ENCODE results near the gene ENSA.
"Not testable (repeated sequence)": the region's sequence is repeated elsewhere in the genome, so short reads cannot be mapped to it uniquely, and the experiment has no call there.

DNA sequence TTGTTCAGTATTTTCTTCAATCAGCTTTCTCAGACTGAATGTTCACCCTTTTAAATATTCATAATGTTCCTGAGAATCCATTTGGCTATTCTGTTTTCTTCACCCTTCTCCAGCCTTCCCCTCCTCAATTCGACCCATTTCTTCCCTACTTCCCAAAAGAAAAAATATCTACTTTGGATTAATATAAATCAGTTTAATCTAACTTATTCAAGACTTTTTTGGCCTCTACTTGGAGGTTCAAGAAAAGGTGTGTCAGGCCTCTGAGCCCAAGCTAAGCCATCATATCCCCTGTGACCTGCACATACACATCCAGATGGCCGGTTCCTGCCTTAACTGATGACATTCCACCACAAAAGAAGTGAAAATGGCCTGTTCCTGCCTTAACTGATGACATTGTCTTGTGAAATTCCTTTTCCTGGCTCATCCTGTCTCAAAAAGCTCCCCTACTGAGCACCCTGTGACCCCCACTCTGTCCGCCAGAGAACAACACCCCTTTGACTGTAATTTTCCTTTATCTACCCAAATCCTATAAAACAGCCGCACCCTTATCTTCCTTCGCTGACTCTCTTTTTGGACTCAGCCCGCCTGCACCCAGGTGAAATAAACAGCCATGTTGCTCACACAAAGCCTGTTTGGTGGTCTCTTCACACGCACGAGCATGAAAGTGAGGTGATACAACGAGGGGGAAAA, 11.9 kb upstream of the ENSA start:
- TF ChIP-seq POLR2A, POLR2AphosphoS5 (IDR thresholded peaks at IDR 0.05): not testable (repeated sequence)
- TF ChIP-seq, protein P1, sequence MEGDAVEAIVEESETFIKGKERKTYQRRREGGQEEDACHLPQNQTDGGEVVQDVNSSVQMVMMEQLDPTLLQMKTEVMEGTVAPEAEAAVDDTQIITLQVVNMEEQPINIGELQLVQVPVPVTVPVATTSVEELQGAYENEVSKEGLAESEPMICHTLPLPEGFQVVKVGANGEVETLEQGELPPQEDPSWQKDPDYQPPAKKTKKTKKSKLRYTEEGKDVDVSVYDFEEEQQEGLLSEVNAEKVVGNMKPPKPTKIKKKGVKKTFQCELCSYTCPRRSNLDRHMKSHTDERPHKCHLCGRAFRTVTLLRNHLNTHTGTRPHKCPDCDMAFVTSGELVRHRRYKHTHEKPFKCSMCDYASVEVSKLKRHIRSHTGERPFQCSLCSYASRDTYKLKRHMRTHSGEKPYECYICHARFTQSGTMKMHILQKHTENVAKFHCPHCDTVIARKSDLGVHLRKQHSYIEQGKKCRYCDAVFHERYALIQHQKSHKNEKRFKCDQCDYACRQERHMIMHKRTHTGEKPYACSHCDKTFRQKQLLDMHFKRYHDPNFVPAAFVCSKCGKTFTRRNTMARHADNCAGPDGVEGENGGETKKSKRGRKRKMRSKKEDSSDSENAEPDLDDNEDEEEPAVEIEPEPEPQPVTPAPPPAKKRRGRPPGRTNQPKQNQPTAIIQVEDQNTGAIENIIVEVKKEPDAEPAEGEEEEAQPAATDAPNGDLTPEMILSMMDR (IDR thresholded peaks at IDR 0.05), result not testable (repeated sequence)

Measured in sigmoid colon (tissue), 4 donors.